G401 (cell line): ENCODE results near the gene PRKCI. TPM values are rescaled to one million over a fixed set of nuclear protein-coding genes. Genes with fewer than 3 reads are reported as not detected.
"Not testable (repeated sequence)": the region's sequence is repeated elsewhere in the genome, so short reads cannot be mapped to it uniquely, and the experiment has no call there.

Source experiments
- DNase-seq: peaks from one replicate; pipeline ENCODE4 v3.0.0-alpha.2; 2015; ENCODE audit warnings: low spot score
- in situ Hi-C: cut with HindIII; loops from 2 replicates; pipeline ENCODE4 v1.10.0; 2016; ENCODE audit warnings: low sequenced_read_pairs, mixed read lengths
- total RNA-seq: library from RNA; depleted of rRNA; stranded (reverse); fragments of >200 nt; shearing (Covaris generic); gene quantifications from 2 replicates; pipeline ENCODE4 v1.2.3, GENCODE V29; 2014

Gene PRKCI
- total RNA-seq, 1 experiment from 2014 or later, result 75.5 TPM

DNA sequence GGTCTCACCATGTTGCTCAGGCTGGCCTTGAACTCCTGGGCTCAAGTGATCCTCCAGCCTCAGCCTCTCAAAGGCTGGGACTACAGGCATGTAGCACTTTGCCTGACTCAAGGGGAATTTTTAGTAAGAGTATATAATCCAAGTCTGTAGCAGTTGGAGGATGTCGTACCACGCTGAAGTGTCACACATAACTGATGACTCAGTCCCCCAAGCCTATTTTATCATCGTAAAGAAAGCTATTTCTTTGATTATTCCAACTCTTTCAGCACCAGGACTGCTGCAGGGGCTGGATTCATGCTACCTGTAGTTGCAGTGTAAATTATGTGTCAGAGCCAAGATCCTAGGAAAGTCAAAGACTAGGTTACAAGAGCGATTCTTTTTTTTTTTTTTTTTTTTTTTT lies 1.4 kb upstream of the PRKCI start:
- DNase-seq, result no peak
- in situ Hi-C loops, result no loop called here

DNA sequence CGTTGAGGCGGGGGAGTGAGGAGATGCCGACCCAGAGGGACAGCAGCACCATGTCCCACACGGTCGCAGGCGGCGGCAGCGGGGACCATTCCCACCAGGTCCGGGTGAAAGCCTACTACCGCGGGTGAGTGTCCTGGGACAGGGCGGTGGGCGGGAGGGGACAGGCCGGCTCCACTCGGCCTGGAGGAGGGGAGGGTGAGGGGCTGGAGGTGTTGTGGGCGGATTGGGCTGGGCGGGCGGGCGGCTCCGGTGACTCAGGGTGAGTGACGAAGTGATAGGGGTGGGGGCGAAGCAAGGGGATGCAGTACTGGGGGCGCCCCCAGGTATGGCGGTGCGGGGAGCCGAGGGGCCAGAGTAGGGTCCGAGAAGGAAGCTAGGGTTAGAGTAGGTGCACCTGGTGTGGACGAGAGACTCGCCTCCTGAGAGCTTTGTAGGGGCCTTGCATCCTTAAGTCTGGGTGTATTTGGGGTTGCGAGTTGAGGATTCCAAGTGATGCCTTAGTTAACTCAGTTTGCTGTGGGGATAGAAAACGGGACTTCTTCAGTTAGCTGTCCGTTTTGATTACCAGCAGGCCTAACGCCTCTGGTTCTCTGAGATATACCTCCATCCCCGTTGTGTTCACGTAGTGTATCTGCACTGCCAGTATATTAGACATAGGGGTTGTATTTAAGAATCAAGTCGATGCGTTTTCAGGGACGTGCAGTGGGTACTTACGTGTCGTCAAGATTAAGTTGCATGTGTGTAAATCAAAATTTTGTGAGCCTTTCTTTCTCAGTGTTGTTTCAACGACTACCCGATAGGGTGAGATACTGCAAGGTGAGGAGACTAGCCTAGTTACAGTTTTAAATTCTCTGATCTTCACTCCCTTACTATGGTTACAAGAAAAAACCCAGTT lies 670 bp downstream of the PRKCI start:
- peak; percentile 62 for DNase-seq
- in situ Hi-C loops, result no loop called here

DNA sequence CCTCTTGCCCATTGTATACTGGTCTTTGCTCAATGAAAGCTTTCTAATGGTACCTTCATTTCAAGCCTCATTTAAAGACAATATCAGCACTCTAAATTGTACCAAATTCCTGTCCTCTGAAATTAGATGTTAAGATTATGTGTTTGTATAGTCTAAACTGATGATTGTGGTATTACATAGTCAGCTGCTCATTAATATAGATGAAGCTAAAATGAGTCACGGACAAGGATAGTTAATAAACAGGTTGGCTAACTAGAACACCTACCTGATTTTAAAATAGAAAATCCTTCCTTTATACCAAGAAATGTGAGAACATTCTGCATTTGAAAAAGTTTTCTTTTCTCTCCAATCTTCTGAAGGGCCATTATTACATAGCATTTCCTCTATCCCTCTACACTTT lies 2.9 kb downstream of the PRKCI start:
- in situ Hi-C loops, result no loop called here
- DNase-seq, result no peak

DNA sequence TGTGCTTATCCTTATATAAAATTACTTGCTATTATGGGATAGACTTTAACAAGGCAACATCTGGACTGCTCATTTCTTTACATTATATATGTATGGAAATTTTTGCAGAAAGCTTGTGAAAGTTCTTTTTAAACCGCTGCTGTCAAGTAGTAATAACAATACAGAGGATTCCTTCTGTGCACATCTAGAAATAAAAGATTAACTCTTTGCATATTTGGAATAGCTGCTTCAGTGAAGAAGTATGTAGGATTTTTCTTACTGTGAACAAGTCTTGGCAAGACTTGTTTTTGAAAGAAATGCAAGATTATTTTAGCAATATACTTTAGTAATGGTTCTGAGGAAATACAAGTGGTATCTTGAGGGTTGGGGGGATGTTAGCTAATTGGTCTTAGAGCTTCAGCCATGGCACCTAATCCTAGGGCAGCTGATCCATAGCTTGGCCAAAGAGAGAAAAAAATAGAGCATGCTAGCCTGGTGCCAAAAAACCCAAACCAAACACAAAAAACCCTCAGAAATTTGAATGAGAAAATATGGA lies 4.3 kb downstream of the PRKCI start:
- in situ Hi-C loops, result no loop called here

DNA sequence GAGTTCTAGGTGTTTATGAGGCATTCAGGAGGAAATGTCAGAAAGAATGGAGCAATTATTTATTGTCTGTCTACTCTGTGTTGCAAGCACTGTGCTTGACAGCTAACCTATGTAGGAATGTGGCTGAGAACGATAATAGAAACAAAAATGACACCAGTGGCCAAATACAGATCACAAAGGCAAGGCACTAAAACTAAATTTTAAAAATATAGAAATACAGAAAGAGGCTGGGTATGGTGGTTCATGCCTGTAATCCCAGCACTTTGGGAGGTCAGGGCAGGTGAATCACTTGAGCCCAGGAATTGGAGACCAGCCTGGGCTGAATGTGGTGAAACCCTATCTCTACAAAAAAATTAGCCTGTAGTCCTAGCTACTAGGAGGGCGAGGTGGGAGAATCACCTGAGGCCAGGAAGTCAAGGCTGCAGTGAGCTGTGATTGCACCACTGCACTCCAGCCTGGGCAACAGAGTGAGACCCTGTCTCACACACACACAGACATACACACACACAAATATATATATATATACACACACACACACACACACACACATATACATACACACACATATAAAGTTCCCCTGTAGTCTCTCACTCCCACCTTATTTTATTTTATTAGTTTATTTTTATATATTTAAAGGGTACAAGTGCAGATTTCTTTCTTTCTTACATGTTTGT lies 6.0 kb downstream of the PRKCI start:
- DNase-seq, result no peak
- in situ Hi-C loops, result no loop called here

More for the DNA sequence above, 4.3 kb downstream of the PRKCI start:
- no peak for DNase-seq

DNA sequence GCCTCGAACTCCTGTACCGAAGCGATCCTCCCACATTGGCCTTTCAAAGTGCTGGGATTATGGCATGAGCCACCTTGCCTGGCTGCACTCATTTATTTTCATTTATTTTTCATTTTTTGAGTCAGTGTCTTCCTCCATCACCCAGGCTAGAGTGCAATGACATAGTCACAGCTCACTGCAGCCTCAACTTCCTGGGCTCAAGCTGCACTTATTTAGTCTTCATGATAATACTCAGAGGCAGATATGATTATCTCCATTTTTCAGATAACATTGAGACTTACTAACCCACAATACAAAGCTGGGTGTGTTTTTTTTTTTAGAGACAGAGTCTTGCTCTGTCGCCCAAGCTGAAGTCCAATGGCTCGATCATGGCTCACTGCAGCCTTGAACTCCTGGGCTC lies 10.0 kb downstream of the PRKCI start:
- no peak for DNase-seq
- in situ Hi-C loops, result no loop called here

DNA sequence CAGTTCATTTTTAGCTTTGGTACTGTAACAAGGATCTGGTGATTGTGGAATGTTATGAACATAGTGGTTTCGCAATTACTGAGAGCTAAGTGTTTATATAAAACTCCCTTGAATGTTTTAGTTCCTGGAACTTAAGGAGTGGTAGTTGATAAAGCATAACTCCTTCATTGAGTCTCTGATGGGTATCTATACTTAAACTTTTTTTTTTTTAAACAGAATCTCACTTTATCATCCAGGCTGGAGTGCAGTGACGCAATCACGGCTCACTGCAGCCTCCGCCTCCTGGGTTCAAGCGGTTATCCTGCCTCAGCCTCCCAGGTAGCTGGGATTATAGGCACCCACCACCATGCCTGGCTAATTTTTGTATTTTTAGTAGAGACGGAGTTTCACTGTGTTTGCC lies 11.3 kb downstream of the PRKCI start:
- DNase-seq, result no peak
- in situ Hi-C loops, result no loop called here

DNA sequence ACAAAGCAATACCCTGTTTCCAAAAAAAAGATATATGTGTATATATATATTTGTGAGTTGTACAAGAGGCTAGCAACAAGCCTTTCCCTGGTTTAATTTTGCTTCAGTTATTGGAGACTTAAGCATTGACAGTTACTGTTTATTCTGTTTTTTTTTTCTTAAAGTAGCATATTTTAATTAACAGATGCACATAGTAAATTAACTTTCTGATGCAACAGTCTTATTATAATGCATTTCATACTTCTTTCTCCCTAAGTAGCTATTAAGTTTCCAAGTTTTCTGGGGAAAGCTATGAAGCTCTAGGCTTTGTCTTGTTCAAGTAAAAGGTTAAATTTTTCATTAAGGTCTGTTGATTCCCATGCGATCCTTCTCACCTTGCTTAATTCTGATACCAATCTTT lies 17.9 kb downstream of the PRKCI start:
- in situ Hi-C loops, result no loop called here
- DNase-seq, result no peak

DNA sequence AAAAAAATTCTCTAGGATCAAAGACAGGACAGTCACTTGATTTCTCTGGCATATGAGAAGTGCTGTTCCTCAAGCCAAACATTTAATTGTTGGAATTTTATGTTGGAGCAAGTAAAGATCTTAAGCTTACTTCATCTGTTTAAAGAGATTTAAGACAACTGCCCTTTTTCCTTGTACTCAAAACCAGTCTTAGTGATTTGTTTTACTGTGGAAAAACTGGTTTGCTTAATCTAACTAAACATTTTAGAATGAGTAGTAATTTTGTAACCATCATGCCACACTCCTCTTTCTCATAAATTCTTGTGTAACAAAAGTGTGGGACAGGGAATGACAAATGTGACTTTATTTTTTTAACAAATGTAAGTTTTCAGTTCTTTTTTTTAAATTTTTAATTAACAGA lies 18.4 kb downstream of the PRKCI start:
- DNase-seq, result no peak
- in situ Hi-C loops, result no loop called here

DNA sequence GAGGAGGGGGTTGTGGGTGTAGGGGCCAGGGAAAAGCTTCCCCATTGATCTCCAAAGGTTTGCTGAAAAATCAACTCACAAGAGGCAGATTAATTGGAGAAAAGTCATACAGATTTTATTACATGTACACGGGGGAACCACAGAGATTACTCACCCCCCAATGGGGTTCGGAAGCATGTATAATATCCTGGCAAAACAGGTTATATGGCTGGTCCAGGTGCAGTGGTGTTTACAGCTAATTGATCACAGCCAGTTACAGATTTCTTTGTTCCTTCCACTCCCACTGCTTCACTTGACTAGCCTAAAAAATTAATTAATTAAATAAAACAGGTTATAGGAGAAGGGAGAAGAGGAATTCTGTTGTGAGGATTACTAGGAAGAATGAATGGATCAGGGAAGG lies 22.4 kb downstream of the PRKCI start:
- in situ Hi-C loops, result no loop called here
- no peak for DNase-seq

DNA sequence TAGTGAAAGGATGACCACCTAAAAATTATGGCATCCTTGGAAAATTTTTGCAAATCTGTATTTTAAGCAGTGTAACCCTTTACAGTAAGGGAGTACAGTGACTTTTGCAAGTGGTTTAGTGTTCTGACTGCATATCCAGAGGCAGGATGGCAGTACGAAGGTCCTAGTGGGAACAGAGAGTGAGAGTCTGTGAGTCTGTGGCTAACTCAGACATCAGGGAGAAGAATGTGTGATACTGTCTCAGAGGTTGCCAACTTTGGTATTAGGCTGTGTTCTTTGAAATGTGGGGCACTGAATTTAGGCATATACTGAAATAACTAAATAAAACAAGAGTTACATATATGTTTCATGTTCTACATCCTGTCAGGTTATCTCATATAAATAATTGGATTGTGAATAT lies 25.7 kb downstream of the PRKCI start:
- in situ Hi-C loops, result no loop called here
- DNase-seq, result no peak

DNA sequence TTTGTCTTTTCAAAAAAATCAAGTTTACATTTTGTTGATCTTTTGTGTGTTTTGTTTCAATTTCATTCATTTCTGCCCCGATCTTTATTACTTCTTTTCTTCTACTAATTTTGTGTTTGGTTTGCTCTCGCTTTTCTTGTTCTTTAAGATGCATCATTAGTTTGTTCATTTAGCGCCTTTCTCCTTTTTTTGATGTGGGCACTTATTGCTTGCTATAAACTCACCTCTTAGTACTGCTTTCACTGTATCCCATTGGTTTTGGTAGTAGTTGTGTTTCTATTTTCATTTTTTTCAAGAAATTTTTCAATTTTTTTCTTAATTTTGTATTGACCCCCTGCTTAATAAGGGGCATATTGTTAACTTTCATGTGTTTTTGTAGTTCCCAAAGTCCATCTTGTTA lies 34.4 kb downstream of the PRKCI start:
- DNase-seq, result no peak
- in situ Hi-C loops, result no loop called here

DNA sequence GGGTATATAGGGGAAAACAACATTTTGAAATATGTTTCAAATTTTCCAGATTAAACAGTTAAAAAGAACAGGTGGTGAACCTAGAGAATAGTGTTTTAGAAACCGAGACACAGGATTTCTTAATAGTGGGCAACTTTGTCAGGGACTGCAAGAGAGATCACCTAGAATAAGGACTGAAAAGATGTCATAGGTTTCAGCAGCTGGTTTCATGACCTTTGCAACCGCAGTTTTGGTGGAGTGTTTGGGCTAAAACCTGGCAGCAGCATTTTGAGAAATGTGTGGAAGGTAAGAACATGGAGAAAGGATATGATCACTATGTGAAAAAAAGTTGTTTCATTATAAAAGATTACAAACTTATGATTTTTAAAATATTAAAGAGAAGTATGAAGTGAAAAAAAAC lies 34.9 kb downstream of the PRKCI start:
- no peak for DNase-seq
- in situ Hi-C loops, result no loop called here

DNA sequence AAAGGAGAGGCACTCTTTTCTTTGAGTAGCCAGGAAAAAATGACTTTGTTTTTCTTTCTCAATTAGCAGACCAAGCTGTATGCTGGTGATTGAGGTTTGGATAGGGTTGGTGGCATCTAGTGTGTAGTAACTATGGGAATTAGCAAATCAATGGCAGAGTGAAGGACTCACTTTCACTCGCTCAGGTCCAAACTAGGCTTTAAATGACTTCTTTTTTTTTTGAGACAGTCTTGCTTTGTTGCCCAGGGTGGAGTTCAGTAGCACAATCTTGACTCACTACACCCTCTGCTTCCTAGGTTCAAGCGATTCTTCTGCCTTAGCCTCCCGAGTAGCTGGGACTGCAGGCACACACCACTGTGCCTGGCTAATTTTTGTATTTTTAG lies 35.9 kb downstream of the PRKCI start:
- in situ Hi-C loops, result no loop called here
- DNase-seq, result no peak

DNA sequence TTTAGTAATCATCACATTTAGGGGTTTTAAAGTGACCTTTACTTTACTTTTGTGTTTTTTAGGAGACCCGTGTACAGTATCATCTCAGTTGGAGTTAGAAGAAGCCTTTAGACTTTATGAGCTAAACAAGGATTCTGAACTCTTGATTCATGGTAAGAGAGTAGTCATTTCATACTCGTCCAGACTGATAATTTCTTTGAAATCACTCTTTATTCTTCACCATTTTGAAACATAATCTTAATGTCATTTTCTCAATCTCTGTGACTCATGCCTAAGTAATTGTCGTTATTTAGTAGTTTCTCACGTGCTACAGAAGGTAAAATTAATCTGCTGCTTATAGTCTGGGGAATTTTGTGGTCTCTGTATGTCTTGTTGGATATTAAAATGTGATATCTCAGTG lies 37.7 kb downstream of the PRKCI start:
- in situ Hi-C loops, result no loop called here
- DNase-seq, result no peak

DNA sequence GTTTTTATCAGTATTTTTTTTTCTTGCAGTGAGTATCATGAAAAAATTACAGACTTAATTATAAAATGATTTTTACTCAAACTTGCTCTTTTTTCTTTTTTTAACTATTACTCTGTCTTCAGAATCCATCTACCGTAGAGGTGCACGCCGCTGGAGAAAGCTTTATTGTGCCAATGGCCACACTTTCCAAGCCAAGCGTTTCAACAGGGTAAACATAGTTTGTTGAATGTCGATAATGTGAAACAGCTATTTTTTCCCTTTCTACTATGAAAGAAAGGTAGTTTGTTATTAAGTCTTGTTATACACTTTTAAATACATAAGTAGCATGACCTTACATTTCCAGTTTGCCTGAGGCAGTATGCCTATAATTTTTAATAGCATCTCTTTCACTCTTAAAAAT lies 45.6 kb downstream of the PRKCI start:
- in situ Hi-C loops, result no loop called here
- no peak for DNase-seq

DNA sequence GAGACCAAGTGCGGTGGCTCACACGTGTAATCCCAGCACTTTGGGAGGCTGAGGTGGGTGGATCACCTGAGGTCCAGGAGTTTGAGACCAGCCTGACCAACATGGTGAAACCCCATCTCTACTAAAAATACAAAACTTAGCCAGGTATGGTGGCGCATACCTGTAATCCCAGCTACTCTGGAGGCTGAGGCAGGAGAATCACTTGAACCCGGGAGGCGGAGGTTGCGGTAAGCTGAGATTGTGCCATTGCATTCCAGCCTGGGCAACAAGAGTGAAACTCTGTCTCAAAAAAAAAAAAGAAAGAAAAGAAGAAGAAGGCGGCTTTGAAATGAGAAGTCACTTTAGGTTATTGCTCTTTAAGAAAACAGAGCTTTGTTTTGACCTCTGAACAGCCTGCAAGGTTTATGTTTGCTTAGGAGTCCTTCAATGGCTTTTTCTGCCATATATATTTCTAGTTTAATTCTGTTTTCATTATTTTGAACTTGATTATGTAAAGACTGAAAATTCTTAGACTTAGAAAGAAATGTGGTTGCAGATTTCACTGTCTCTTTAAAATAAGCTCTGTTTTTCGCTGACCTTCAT lies 47.5 kb downstream of the PRKCI start:
- DNase-seq, in situ Hi-C loops: not testable (repeated sequence)

DNA sequence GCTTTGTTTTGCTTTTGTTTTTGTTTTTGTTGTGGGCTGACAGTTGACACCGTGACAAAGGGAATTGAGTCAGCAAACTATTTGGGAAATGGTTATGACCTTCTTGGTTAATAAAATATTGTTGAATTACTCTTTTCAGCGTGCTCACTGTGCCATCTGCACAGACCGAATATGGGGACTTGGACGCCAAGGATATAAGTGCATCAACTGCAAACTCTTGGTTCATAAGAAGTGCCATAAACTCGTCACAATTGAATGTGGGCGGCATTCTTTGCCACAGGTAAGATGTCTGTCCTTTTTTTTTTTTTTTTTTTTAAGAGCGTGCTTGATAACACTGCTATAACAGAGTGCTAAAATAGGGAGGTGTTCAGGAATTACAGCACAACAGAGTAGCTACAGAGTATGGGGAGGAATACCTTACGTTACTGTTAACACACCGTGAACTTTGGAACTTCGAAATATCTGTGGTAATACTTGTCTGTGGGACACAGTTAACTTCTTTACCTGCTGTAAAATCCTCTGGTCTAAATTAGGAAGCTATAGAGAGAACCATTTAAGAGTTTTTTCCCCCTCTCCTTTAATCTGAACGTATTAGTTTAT lies 48.2 kb downstream of the PRKCI start:
- in situ Hi-C loops, result no loop called here
- no peak for DNase-seq

DNA sequence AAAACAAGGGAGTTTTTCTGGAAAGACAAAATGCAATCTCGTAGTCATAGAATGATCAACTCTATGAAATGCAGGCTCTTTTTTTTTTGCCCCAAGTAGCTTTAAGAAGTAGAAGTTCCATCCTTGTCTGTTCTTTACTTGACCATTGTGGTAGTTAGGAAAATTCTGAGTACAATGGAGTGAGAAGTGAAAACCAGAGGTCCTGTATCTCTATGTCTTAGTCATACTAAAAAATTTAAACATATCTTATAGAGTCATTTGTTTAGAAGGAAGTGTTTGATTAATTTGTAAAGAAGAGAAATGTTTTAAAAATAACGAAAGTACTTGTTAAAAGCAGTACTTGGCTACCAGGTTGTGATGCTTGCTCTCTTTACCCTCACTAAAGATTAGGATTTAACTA lies 52.4 kb downstream of the PRKCI start:
- in situ Hi-C loops, result no loop called here
- no peak for DNase-seq

DNA sequence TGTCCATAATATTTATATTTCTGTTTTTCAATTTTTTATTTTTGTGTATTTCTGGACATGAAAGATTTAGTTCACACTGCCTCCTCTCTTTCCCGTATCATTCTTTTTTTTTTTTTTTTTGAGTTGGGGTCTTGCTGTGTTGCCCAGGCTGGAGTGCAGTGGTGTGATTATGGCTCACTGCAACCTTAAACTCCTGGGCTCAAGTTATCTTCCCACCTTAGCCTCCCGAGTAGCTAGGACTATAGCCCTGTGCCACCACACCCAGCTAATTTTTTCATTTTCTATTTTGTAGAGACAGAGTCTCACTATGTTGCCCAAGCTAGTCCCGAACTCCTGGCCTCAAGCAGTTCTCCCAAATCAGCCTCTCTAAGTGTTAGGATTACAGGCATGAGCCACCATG lies 53.6 kb downstream of the PRKCI start:
- no peak for DNase-seq
- in situ Hi-C loops, result no loop called here
